ENCODE measurements around the gene ATAD3A.

The ATAD3A gene

GRCh38 chr1:1564268-1564667 is 52.3 kb downstream of the ATAD3A start:
- no peak for TF ChIP-seq CTCF (IDR thresholded peaks at IDR 0.05; ENCODE audit: unreplicated experiment in 3 of 3)
- H3K27me3 Mint-ChIP-seq (ENCODE audit: low read depth), result no peaks in the 10 kb centered on the region
- H3K4me1 Mint-ChIP-seq, result peaks cover 16% of the 10 kb centered on the region
- no peak overlapping the region for H3K4me3 Mint-ChIP-seq
- H3K27ac Mint-ChIP-seq, result no peak overlapping the region
- no peaks in the 10 kb centered on the region for H3K9me3 Mint-ChIP-seq
- H3K36me3 Mint-ChIP-seq (ENCODE audit: low read depth), result peaks cover 48% of the 10 kb centered on the region

GRCh38 chr1:1565340-1565739 is 53.4 kb downstream of the ATAD3A start:
- Mint-ChIP-seq H3K27me3 (ENCODE audit: low read depth) (no peaks in the 10 kb centered on the region), H3K27ac (no peak overlapping the region), H3K4me3 (no peak overlapping the region), H3K36me3 (ENCODE audit: low read depth) (peaks cover 53% of the 10 kb centered on the region), H3K4me1 (peaks cover 27% of the 10 kb centered on the region), H3K9me3 (no peaks in the 10 kb centered on the region)
- no peak for TF ChIP-seq CTCF (IDR thresholded peaks at IDR 0.05; ENCODE audit: unreplicated experiment in 3 of 3)

- H3K27me3 Mint-ChIP-seq (ENCODE audit: low read depth), result no peaks in the 10 kb centered on the region
- no peak for TF ChIP-seq CTCF (IDR thresholded peaks at IDR 0.05; ENCODE audit: unreplicated experiment in 3 of 3)
These were observed 55.4 kb downstream of the ATAD3A start for GRCh38 chr1:1567152-1567875.

GRCh38 chr1:1567891-1568291 is 55.9 kb downstream of the ATAD3A start:
- H3K4me3 Mint-ChIP-seq, result peak overlapping the region in 2 of 3 experiments; percentile 59 to 74
- H3K4me1 Mint-ChIP-seq, result peaks cover 31% of the 10 kb centered on the region
- no peaks in the 10 kb centered on the region for H3K27me3 Mint-ChIP-seq (ENCODE audit: low read depth)
- no peak for TF ChIP-seq CTCF (IDR thresholded peaks at IDR 0.05; ENCODE audit: unreplicated experiment in 3 of 3)
- H3K27ac Mint-ChIP-seq, result peak overlapping the region in 2 of 3 experiments; percentile 64 to 77
- H3K36me3 Mint-ChIP-seq (ENCODE audit: low read depth), result peaks cover 47% of the 10 kb centered on the region
- H3K9me3 Mint-ChIP-seq, result no peaks in the 10 kb centered on the region

More at GRCh38 chr1:1567152-1567875, 55.4 kb downstream of the ATAD3A start:
- Mint-ChIP-seq H3K4me1 (peaks cover 31% of the 10 kb centered on the region), H3K36me3 (ENCODE audit: low read depth) (peaks cover 49% of the 10 kb centered on the region), H3K27ac (peak overlapping the region; percentile 15 to 78 (median 64)), H3K9me3 (no peaks in the 10 kb centered on the region), H3K4me3 (peak overlapping the region in 2 of 3 experiments; percentile 59 to 74)

- no peaks in the 10 kb centered on the region for H3K27me3 Mint-ChIP-seq (ENCODE audit: low read depth)
- peaks cover 38% of the 10 kb centered on the region for H3K36me3 Mint-ChIP-seq (ENCODE audit: low read depth)
- no peaks in the 10 kb centered on the region for H3K9me3 Mint-ChIP-seq
- no peak for TF ChIP-seq CTCF (IDR thresholded peaks at IDR 0.05; ENCODE audit: unreplicated experiment in 3 of 3)
- peaks cover 36% of the 10 kb centered on the region for H3K4me1 Mint-ChIP-seq
- H3K27ac Mint-ChIP-seq, result peak overlapping the region in 1 of 3 experiments; percentile 60
- H3K4me3 Mint-ChIP-seq, result peak overlapping the region in 2 of 3 experiments; percentile 46 to 49
These were observed 57.4 kb downstream of the ATAD3A start for GRCh38 chr1:1569341-1569740.
